CD8-positive, alpha-beta memory T cell (primary cell): ENCODE data around the gene PSMD1. TPM values are rescaled to one million over a fixed set of nuclear protein-coding genes. Genes with fewer than 3 reads are reported as not detected.
A peak's percentile ranks its signal among the peaks of the same experiment; 100 is the strongest.

Experiments used
- CTCF ChIA-PET: fragments of 350-600 bp; sonication (Branson Sonifier 250); formaldehyde crosslinking; loops from one replicate; lab custom pipeline; 2021; ENCODE audit warnings: antibody characterized with exemption; lab: Charles Lee
- POLR2A ChIA-PET: fragments of 350-600 bp; sonication (Branson Sonifier 250); formaldehyde crosslinking; loops from one replicate; lab custom pipeline; 2021; ENCODE audit warnings: antibody characterized with exemption; lab: Charles Lee
- DNase-seq, 5 donors: peaks; one replicate each; pipeline versions ENCODE4 v3.0.0 to v3.0.0-alpha.2; 2020 to 2022; ENCODE audit warnings: mixed read lengths in 1 of 5
- H3K27ac ChIP-seq: one replicate; pipeline ENCODE4 v1.7.0; 2013; ENCODE audit warnings: low read depth, mild to moderate bottlenecking, low read length, moderate library complexity
- H3K27me3 ChIP-seq: 2 replicates; pipeline ENCODE4 v1.7.0; 2013; ENCODE audit warnings: low read length, mild to moderate bottlenecking; ENCODE audit not compliant: insufficient read depth, poor library complexity, severe bottlenecking
- H3K36me3 ChIP-seq: 2 replicates; pipeline ENCODE4 v1.7.0; 2013; ENCODE audit warnings: mild to moderate bottlenecking, low read length, moderate library complexity; ENCODE audit not compliant: insufficient read depth
- H3K4me1 ChIP-seq: 2 replicates; pipeline ENCODE4 v1.7.0; 2013; ENCODE audit warnings: mild to moderate bottlenecking, low read length, moderate library complexity; ENCODE audit not compliant: insufficient read depth
- H3K4me3 ChIP-seq: 2 replicates; pipeline ENCODE4 v1.7.0; 2013; ENCODE audit warnings: mild to moderate bottlenecking, low read length
- H3K9me3 ChIP-seq: 2 replicates; pipeline ENCODE4 v1.7.0; 2013; ENCODE audit warnings: mild to moderate bottlenecking, low read length
- H3K27ac Mint-ChIP-seq, 8 donors: one replicate each; pipeline ENCODE4 v1.8.0; 2020 to 2021; ENCODE audit warnings: mixed read lengths in 8 of 8, mild to moderate bottlenecking in 6 of 8, inconsistent platforms in 3 of 8, moderate library complexity in 3 of 8
- H3K27me3 Mint-ChIP-seq, 2 donors: one replicate each; pipeline ENCODE4 v1.8.0; 2020 to 2021; ENCODE audit warnings: mixed read lengths in 2 of 2, mild to moderate bottlenecking in 1 of 2, moderate library complexity in 1 of 2
- H3K36me3 Mint-ChIP-seq, 3 donors: one replicate each; pipeline ENCODE4 v1.8.0; 2020 to 2021; ENCODE audit warnings: mixed read lengths in 3 of 3, inconsistent platforms in 1 of 3, mild to moderate bottlenecking in 1 of 3
- H3K4me1 Mint-ChIP-seq, 3 donors: one replicate each; pipeline ENCODE4 v1.8.0; 2020 to 2021; ENCODE audit warnings: mixed read lengths in 3 of 3, inconsistent platforms in 1 of 3, mild to moderate bottlenecking in 1 of 3
- H3K4me3 Mint-ChIP-seq, 7 donors: one replicate each; pipeline ENCODE4 v1.8.0; 2020 to 2021; ENCODE audit warnings: mixed read lengths in 7 of 7, mild to moderate bottlenecking in 6 of 7, moderate library complexity in 4 of 7, inconsistent platforms in 2 of 7
- H3K9me3 Mint-ChIP-seq, 5 donors: one replicate each; pipeline ENCODE4 v1.8.0; 2020 to 2022; ENCODE audit warnings: mixed read lengths in 5 of 5, mild to moderate bottlenecking in 3 of 5, moderate library complexity in 2 of 5, inconsistent platforms in 1 of 5
- polyA plus RNA-seq: library from polyadenylated mRNA; unstranded; fragments of 300-500 nt; fragmentation: Illumina TruSeq; gene quantifications from one replicate; pipeline ENCODE4 v1.2.3, GENCODE V29; 2021
- total RNA-seq, 2 experiments: library from RNA; stranded (reverse); gene quantifications; one replicate each; pipeline ENCODE4 v1.2.3, GENCODE V29; 2021

The PSMD1 gene
- total and polyA plus RNA-seq, 3 experiments from 2014 or later, result 60.6 to 176 (median 164) TPM

- H3K27ac Mint-ChIP-seq, result peak overlapping the region in 1 of 8 donors; percentile 61
- H3K4me1 Mint-ChIP-seq, result peaks cover 15 to 18% (median 16%) of the 10 kb centered on the region in 3 donors
- H3K9me3 Mint-ChIP-seq, result no peaks in the 10 kb centered on the region
These were observed 104.0 kb downstream of the PSMD1 start for GRCh38 chr2:231160701-231161100.

DNA sequence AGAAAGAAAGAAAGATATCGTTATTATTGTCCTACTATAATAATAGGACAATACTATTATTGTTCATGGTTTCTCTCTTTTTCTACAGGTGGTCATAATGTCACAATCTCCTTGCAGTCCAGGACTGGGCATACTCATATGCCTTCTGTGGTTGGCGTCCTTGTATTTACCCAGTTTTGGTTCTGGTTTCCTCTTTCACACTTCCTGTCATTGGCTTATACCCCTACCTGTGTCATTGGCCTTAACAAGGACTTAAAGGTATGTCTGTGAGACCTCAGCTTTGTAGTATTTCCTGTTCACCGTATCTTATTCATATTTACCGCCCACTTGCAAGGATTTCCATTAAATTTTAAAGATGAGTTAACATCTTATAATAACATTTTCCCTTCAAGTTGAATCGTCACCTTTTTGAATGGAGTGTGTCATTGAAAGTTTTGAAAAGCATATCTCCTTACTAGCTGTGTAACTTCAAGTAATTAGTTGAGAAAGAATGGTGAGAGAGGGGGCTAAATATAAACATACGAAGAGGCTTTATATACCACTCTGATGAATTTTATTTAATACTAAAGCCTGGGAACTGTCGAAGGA is 104.7 kb downstream of the PSMD1 start:
- Histone ChIP-seq H3K27me3 (no peaks in the 10 kb centered on the region), H3K4me3 (no peak overlapping the region), H3K36me3 (peaks cover 5% of the 10 kb centered on the region), H3K4me1 (no peaks in the 10 kb centered on the region), H3K27ac (no peak overlapping the region), H3K9me3 (no peaks in the 10 kb centered on the region)
- ChIA-PET CTCF (no interaction called here), POLR2A (interaction anchor here (0.7 kb wide), 1 partner anchor 33 kb away, joined by 3 read pairs; no protein-coding TSS in a partner anchor)
- Mint-ChIP-seq H3K4me1 (peaks cover 15 to 18% (median 16%) of the 10 kb centered on the region in 3 donors), H3K4me3 (peak overlapping the region in 1 of 7 donors; percentile 71), H3K9me3 (no peaks in the 10 kb centered on the region), H3K36me3 (peaks cover 0 to 59% (median 15%) of the 10 kb centered on the region in 3 donors), H3K27me3 (no peaks in the 10 kb centered on the region), H3K27ac (peak overlapping the region in 6 of 8 donors; percentile 8 to 80 (median 46))
- no peak for DNase-seq

More at GRCh38 chr2:231160701-231161100, 104.0 kb downstream of the PSMD1 start:
- ChIA-PET CTCF (no interaction called here), POLR2A (interaction anchor here (0.7 kb wide), 1 partner anchor 32 kb away, joined by 3 read pairs; no protein-coding TSS in a partner anchor)
- H3K4me3 ChIP-seq, result no peak overlapping the region
- DNase-seq, result no peak
- no peak overlapping the region for H3K4me3 Mint-ChIP-seq
- H3K36me3 Mint-ChIP-seq, result peaks cover 0 to 58% (median 14%) of the 10 kb centered on the region in 3 donors
- H3K9me3 ChIP-seq, result no peaks in the 10 kb centered on the region
- H3K4me1 ChIP-seq, result no peaks in the 10 kb centered on the region
- H3K27ac ChIP-seq, result no peak overlapping the region
- no peaks in the 10 kb centered on the region for H3K27me3 Mint-ChIP-seq
- H3K27me3 ChIP-seq, result no peaks in the 10 kb centered on the region
- no peaks in the 10 kb centered on the region for H3K36me3 ChIP-seq

DNA sequence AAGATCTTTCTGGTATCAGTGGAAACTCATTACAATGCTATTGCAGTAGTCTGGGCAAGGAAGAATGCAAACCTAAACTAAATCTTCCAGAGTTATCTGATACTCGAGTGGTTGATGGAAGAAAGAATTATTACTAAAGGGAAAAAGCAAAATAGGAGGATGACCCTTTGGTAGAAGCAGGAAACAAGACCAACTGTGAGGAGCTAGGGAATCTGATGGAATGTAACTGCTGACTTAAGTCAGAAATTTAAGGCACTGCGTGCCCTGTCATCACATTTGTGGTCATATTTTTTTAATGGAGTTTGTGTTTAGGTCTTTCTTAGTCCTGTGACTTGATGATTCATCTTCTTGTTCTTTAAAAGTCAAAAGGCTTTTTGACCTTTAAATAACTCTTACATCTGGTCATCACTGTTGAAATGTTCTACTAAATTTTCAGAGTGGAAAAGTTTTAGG is 105.2 kb downstream of the PSMD1 start:
- H3K4me1 Mint-ChIP-seq, result peaks cover 15 to 18% (median 16%) of the 10 kb centered on the region in 3 donors
- H3K9me3 ChIP-seq, result no peaks in the 10 kb centered on the region
- H3K9me3 Mint-ChIP-seq, result no peaks in the 10 kb centered on the region
- CTCF ChIA-PET, result interaction anchor here (1.2 kb wide), 1 partner anchor 10 kb away, joined by 3 read pairs; no protein-coding TSS in a partner anchor
- H3K27ac Mint-ChIP-seq, result peak overlapping the region in 4 of 8 donors; percentile 8 to 49 (median 26)
- peaks cover 9% of the 10 kb centered on the region for H3K36me3 ChIP-seq
- DNase-seq, result no peak
- no peaks in the 10 kb centered on the region for H3K27me3 Mint-ChIP-seq
- no peaks in the 10 kb centered on the region for H3K27me3 ChIP-seq
- peak overlapping the region in 1 of 7 donors; percentile 10 for H3K4me3 Mint-ChIP-seq
- H3K36me3 Mint-ChIP-seq, result peaks cover 2 to 62% (median 20%) of the 10 kb centered on the region in 3 donors
- H3K27ac ChIP-seq, result no peak overlapping the region
- POLR2A ChIA-PET, result no interaction called here
- no peaks in the 10 kb centered on the region for H3K4me1 ChIP-seq
- H3K4me3 ChIP-seq, result no peak overlapping the region

- Mint-ChIP-seq H3K27me3 (no peaks in the 10 kb centered on the region), H3K4me3 (no peak overlapping the region), H3K4me1 (peaks cover 15 to 18% (median 16%) of the 10 kb centered on the region in 3 donors), H3K9me3 (no peaks in the 10 kb centered on the region), H3K27ac (peak overlapping the region in 2 of 8 donors; percentile 51 to 68), H3K36me3 (peaks cover 4 to 70% (median 22%) of the 10 kb centered on the region in 3 donors)
- Histone ChIP-seq H3K27me3 (no peaks in the 10 kb centered on the region), H3K36me3 (peaks cover 14% of the 10 kb centered on the region), H3K27ac (no peak overlapping the region), H3K4me1 (no peaks in the 10 kb centered on the region), H3K9me3 (no peaks in the 10 kb centered on the region), H3K4me3 (no peak overlapping the region)
- ChIA-PET CTCF (interaction anchor here (0.8 to 1.2 kb wide), 2 partner anchors 9 to 289 kb away, joined by 3 read pairs; no protein-coding TSS in a partner anchor), POLR2A (no interaction called here)
- no peak for DNase-seq
These were observed 106.3 kb downstream of the PSMD1 start for GRCh38 chr2:231163011-231163410.

DNA sequence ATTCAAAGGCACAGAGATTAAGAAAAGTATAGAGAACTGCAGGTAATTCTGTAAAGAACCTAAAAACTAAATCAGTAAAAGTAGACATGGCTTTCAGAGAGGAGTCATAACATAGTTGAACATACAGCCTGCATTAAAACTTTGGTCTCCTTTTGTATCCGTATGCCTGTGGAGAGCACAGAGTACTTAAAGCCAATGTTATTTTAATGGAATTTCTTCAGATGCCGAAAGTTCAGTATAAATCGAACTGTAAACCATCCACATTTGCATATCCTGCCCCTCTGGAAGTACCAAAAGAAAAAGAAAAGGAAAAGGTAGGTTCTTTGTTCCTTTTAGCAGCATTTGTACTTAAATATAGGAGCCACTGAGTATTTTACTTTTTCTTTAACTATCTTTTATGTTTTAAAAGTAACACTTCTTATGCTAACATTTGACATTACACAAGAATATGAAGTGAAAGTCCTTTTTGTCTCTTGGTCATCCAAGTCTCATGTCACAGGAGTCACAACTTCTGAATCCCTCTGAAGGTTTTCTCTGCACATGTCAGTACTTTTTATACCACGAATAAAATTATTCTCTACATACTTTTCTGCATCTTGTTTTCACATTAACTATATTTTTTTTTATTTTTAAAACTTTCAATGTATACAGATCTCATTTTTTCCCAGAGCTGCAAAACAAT is 106.9 kb downstream of the PSMD1 start:
- Histone ChIP-seq H3K9me3 (no peaks in the 10 kb centered on the region), H3K27ac (no peak overlapping the region), H3K36me3 (peaks cover 14% of the 10 kb centered on the region), H3K4me3 (no peak overlapping the region), H3K4me1 (no peaks in the 10 kb centered on the region), H3K27me3 (no peaks in the 10 kb centered on the region)
- Mint-ChIP-seq H3K27ac (peak overlapping the region in 1 of 8 donors; percentile 51), H3K27me3 (no peaks in the 10 kb centered on the region), H3K4me3 (no peak overlapping the region), H3K36me3 (peaks cover 4 to 70% (median 22%) of the 10 kb centered on the region in 3 donors), H3K9me3 (no peaks in the 10 kb centered on the region), H3K4me1 (peaks cover 15 to 18% (median 16%) of the 10 kb centered on the region in 3 donors)
- no peak for DNase-seq
- ChIA-PET POLR2A (no interaction called here), CTCF (interaction anchor here (0.8 to 1.2 kb wide), 2 partner anchors 8 to 288 kb away, joined by 3 read pairs; no protein-coding TSS in a partner anchor)

GRCh38 chr2:231167745-231168459 is 111.2 kb downstream of the PSMD1 start:
- Mint-ChIP-seq H3K27me3 (no peaks in the 10 kb centered on the region), H3K4me1 (no peaks in the 10 kb centered on the region), H3K4me3 (no peak overlapping the region), H3K36me3 (peaks cover 10 to 85% (median 32%) of the 10 kb centered on the region in 3 donors), H3K9me3 (no peaks in the 10 kb centered on the region), H3K27ac (no peak overlapping the region)
- DNase-seq, result no peak
- H3K36me3 ChIP-seq, result peaks cover 29% of the 10 kb centered on the region
- no peaks in the 10 kb centered on the region for H3K9me3 ChIP-seq
- H3K27me3 ChIP-seq, result no peaks in the 10 kb centered on the region
- no peaks in the 10 kb centered on the region for H3K4me1 ChIP-seq
- POLR2A ChIA-PET, result no interaction called here
- H3K27ac ChIP-seq, result no peak overlapping the region
- no peak overlapping the region for H3K4me3 ChIP-seq
- CTCF ChIA-PET, result no interaction called here

DNA sequence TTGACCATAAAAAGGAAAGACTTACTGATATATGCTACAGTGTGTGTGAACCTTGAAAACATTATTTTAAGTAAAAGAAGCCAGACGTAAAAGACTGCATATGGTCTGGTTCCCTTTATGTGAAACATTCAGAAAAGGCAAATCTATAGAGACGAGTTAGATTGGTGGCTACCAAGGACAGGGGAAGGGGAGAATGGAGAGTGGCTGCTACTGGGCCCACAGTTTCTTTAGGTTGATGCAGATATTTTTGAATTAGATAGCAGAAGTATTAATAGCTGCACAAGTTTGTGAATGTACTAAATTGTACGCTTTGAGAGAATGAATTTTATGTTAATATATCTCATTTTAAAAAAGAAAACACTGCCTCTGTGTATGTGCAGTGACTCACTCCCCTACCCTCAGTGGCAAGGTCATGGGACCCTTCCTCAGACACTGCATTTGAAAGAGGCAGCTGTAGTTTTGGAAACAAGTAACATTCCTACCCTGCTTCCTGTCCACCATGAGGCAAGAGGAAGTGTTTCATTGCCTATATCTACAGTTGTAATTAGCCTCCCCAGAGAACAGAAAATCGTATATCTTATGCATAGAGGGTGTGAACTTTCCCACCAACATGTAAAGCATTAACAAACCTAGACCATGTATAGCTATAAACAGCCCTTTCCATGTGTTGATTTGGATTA is 111.9 kb downstream of the PSMD1 start:
- peaks cover 10 to 82% (median 32%) of the 10 kb centered on the region in 3 donors for H3K36me3 Mint-ChIP-seq
- Histone ChIP-seq H3K9me3 (no peaks in the 10 kb centered on the region), H3K4me3 (no peak overlapping the region), H3K27me3 (no peaks in the 10 kb centered on the region), H3K36me3 (peaks cover 29% of the 10 kb centered on the region), H3K27ac (no peak overlapping the region), H3K4me1 (no peaks in the 10 kb centered on the region)
- POLR2A ChIA-PET, result no interaction called here
- no peak for DNase-seq
- H3K27ac Mint-ChIP-seq, result peak overlapping the region in 4 of 8 donors; percentile 9 to 61 (median 24)
- H3K4me1 Mint-ChIP-seq, result no peaks in the 10 kb centered on the region
- H3K9me3 Mint-ChIP-seq, result no peaks in the 10 kb centered on the region
- H3K27me3 Mint-ChIP-seq, result no peaks in the 10 kb centered on the region
- no peak overlapping the region for H3K4me3 Mint-ChIP-seq
- CTCF ChIA-PET, result no interaction called here
